ENCODE data around the gene SRGAP1. TPM values are rescaled to one million over a fixed set of nuclear protein-coding genes. Genes with fewer than 3 reads are reported as not detected.

Gene SRGAP1
- total and polyA plus RNA-seq, 2 of the 13 experiments (the other 11 are each of a cell fraction or from before 2014, with no cell fraction given), result 1.6 to 3.4 TPM

GRCh38 chr12:63968673-63969072 lies 124.2 kb downstream of the SRGAP1 start:
- no peaks in the 10 kb centered on the region for H3K27me3 ChIP-seq (ENCODE audit: control insufficient read depth in 1 of 2, insufficient read depth in 2 of 2, low read length in 2 of 2)

More at GRCh38 chr12:63968673-63969072, 124.2 kb downstream of the SRGAP1 start:
- POLR2A ChIA-PET, result no interaction called here
- intact Hi-C loops (cut with micrococcal nuclease; ENCODE audit: unreplicated experiment), result no loop called here
- ATAC-seq, result no peak
- Histone ChIP-seq H3K4me3 (replicated peaks in 1 of 3; ENCODE audit: insufficient read depth in 1 of 3, low read depth in 2 of 3, low read length in 3 of 3) (no peak overlapping the region), H3K36me3 (replicated peaks in 1 of 2; ENCODE audit: control insufficient read depth in 1 of 2, insufficient read depth in 2 of 2, low read length in 2 of 2) (no peaks in the 10 kb centered on the region), H4K20me1 (ENCODE audit: insufficient read depth, low read length) (no peaks in the 10 kb centered on the region), H3K27ac (ENCODE audit: extremely low read length, insufficient read depth, low read length) (no peak overlapping the region), H3K4me1 (ENCODE audit: insufficient read depth, low read length) (no peaks in the 10 kb centered on the region), H3K4me2 (ENCODE audit: low read depth, low read length) (no peak overlapping the region), H3K79me2 (ENCODE audit: insufficient read depth, low read length) (no peaks in the 10 kb centered on the region), H3K9ac (ENCODE audit: insufficient read depth, low read depth, low read length) (no peak overlapping the region), H2AFZ (ENCODE audit: low read length) (no peak overlapping the region), H3K9me3 (ENCODE audit: low read length) (no peaks in the 10 kb centered on the region)
- TF ChIP-seq ZNF10 (CRISPR knock-in tag; IDR thresholded peaks at IDR 0.05; ENCODE audit: borderline replicate concordance, low read depth) (no peak), ZNF746 (CRISPR knock-in tag; IDR thresholded peaks at IDR 0.05) (no peak), SRSF1 (optimal IDR thresholded peaks at IDR 0.05; ENCODE audit: low read depth, low read length) (no peak), RELA (CRISPR knock-in tag; IDR thresholded peaks at IDR 0.05) (no peak), TFDP2 (CRISPR knock-in tag; IDR thresholded peaks at IDR 0.05) (no peak), AGO1 (IDR thresholded peaks at IDR 0.05; ENCODE audit: low read depth, low read length, poor library complexity, severe bottlenecking) (no peak), KLF6 (CRISPR knock-in tag; IDR thresholded peaks at IDR 0.05) (no peak), TOPORS (CRISPR knock-in tag; IDR thresholded peaks at IDR 0.05) (no peak), ZNF788 (CRISPR knock-in tag; IDR thresholded peaks at IDR 0.05; ENCODE audit: borderline replicate concordance) (no peak), ATRX (CRISPR knock-in tag; IDR thresholded peaks at IDR 0.05; ENCODE audit: borderline replicate concordance) (no peak), MEF2D (CRISPR knock-in tag; IDR thresholded peaks at IDR 0.05) (no peak), SYNCRIP (IDR thresholded peaks at IDR 0.05; ENCODE audit: insufficient read depth, low read depth, low read length) (no peak), ZNF296 (CRISPR knock-in tag; conservative IDR thresholded peaks at IDR 0.05) (no peak), ZC3H4 (CRISPR knock-in tag; IDR thresholded peaks at IDR 0.05; ENCODE audit: borderline replicate concordance) (no peak), ZNF629 (CRISPR knock-in tag; conservative IDR thresholded peaks at IDR 0.05) (no peak), SMC3 (IDR thresholded peaks at IDR 0.05; ENCODE audit: low read length) (no peak), RFXAP (CRISPR knock-in tag; IDR thresholded peaks at IDR 0.05; ENCODE audit: borderline replicate concordance) (no peak), CEBPG (CRISPR knock-in tag; IDR thresholded peaks at IDR 0.05) (no peak)
- BruUV-seq (replicated peaks), result no TSS peak
- in situ Hi-C loops (cut with HindIII; ENCODE audit: extremely low pct_ligation_motif_present, low pct_unique_long_range_greater_than_20kb), result no loop called here
- WGBS (ENCODE audit: low lambda C conversion rate), result 93% methylated on average over 5 of the region's 6 CpGs
- no peak for FAIRE-seq
- DNase-seq (ENCODE audit: low spot score), result no peak
- CTCF ChIA-PET (ENCODE audit: low intra/inter-chr PET ratio, low total read pairs), result no interaction called here
